Stimulated activated naive CD8-positive, alpha-beta T cell treated with anti-CD3 and anti-CD28 coated beads, Interleukin-15, amount 100 ng/mL, for 72 hours (primary cell): ENCODE results near the gene TRPV5.

Experiments
- ATAC-seq: fragments of 150-1000 bp; cut with Tn5 transposase; 2 replicates; pipeline ENCODE4 v1.10.0; 2021; ENCODE audit warnings: mild to moderate bottlenecking, moderate library complexity
- DNase-seq, 2 donors: peaks; one replicate each; pipeline ENCODE4 v3.0.0; 2021 to 2022
- H3K27ac Mint-ChIP-seq, 2 donors: one replicate each; pipeline ENCODE4 v1.8.0; 2022; ENCODE audit warnings: mild to moderate bottlenecking in 2 of 2, mixed read lengths in 2 of 2, moderate library complexity in 2 of 2
- H3K27me3 Mint-ChIP-seq: one replicate; pipeline ENCODE4 v1.8.0; 2022; ENCODE audit warnings: mixed read lengths
- H3K4me1 Mint-ChIP-seq: one replicate; pipeline ENCODE4 v1.8.0; 2022; ENCODE audit warnings: mild to moderate bottlenecking, mixed read lengths
- H3K4me3 Mint-ChIP-seq, 2 donors: one replicate each; pipeline ENCODE4 v1.8.0; 2022; ENCODE audit warnings: mild to moderate bottlenecking in 2 of 2, mixed read lengths in 2 of 2, moderate library complexity in 1 of 2
- H3K9me3 Mint-ChIP-seq, 2 donors: one replicate each; pipeline ENCODE4 v1.8.0; 2022; ENCODE audit warnings: mixed read lengths in 2 of 2

TRPV5 gene

GRCh38 chr7:142905759-142906158 is 27.8 kb downstream of the TRPV5 start:
- no peak overlapping the region for H3K4me3 Mint-ChIP-seq
- H3K9me3 Mint-ChIP-seq, result peaks cover 0 to 8% of the 10 kb centered on the region in 2 donors
- DNase-seq (no peak), ATAC-seq (no peak)
- H3K27me3 Mint-ChIP-seq, result no peaks in the 10 kb centered on the region
- no peaks in the 10 kb centered on the region for H3K4me1 Mint-ChIP-seq
- no peak overlapping the region for H3K27ac Mint-ChIP-seq

- H3K4me3 Mint-ChIP-seq, result no peak overlapping the region
Measured at GRCh38 chr7:142904128-142904527, 29.4 kb downstream of the TRPV5 start.

GRCh38 chr7:142901426-142902259 is 31.9 kb downstream of the TRPV5 start:
- no peak for ATAC-seq
- Mint-ChIP-seq H3K27me3 (peaks cover 2% of the 10 kb centered on the region), H3K27ac (no peak overlapping the region), H3K4me1 (no peaks in the 10 kb centered on the region), H3K9me3 (peaks cover 0 to 8% of the 10 kb centered on the region in 2 donors), H3K4me3 (no peak overlapping the region)
- DNase-seq, result no peak

More at GRCh38 chr7:142904128-142904527, 29.4 kb downstream of the TRPV5 start:
- H3K27ac Mint-ChIP-seq, result no peak overlapping the region
- H3K4me1 Mint-ChIP-seq, result no peaks in the 10 kb centered on the region
- ATAC-seq (no peak), DNase-seq (no peak)
- peaks cover 0 to 8% of the 10 kb centered on the region in 2 donors for H3K9me3 Mint-ChIP-seq
- no peaks in the 10 kb centered on the region for H3K27me3 Mint-ChIP-seq

- peaks cover 0 to 4% of the 10 kb centered on the region in 2 donors for H3K9me3 Mint-ChIP-seq
- H3K27me3 Mint-ChIP-seq, result peaks cover 11% of the 10 kb centered on the region
- no peak overlapping the region for H3K27ac Mint-ChIP-seq
- no peaks in the 10 kb centered on the region for H3K4me1 Mint-ChIP-seq
- ATAC-seq (no peak), DNase-seq (no peak)
- no peak overlapping the region for H3K4me3 Mint-ChIP-seq
Measured at GRCh38 chr7:142899661-142900060, 33.9 kb downstream of the TRPV5 start.

GRCh38 chr7:142898377-142899170 is 35.0 kb downstream of the TRPV5 start:
- ATAC-seq (no peak), DNase-seq (no peak)
- Mint-ChIP-seq H3K4me1 (no peaks in the 10 kb centered on the region), H3K9me3 (peaks cover 0 to 4% of the 10 kb centered on the region in 2 donors), H3K27me3 (peaks cover 11% of the 10 kb centered on the region), H3K4me3 (no peak overlapping the region), H3K27ac (no peak overlapping the region)

- no peak overlapping the region for H3K4me3 Mint-ChIP-seq
- no peak for DNase-seq
- H3K9me3 Mint-ChIP-seq, result no peaks in the 10 kb centered on the region
- no peaks in the 10 kb centered on the region for H3K4me1 Mint-ChIP-seq
- no peak for ATAC-seq
- H3K27me3 Mint-ChIP-seq, result peaks cover 11% of the 10 kb centered on the region
- H3K27ac Mint-ChIP-seq, result no peak overlapping the region
Measured at GRCh38 chr7:142897691-142898090, 35.9 kb downstream of the TRPV5 start.

GRCh38 chr7:142896741-142897379 is 36.7 kb downstream of the TRPV5 start:
- Mint-ChIP-seq H3K27ac (no peak overlapping the region), H3K4me3 (no peak overlapping the region), H3K4me1 (no peaks in the 10 kb centered on the region), H3K27me3 (peaks cover 11% of the 10 kb centered on the region), H3K9me3 (no peaks in the 10 kb centered on the region)
- ATAC-seq (no peak), DNase-seq (no peak)

- H3K27me3 Mint-ChIP-seq, result peaks cover 12% of the 10 kb centered on the region
- H3K4me3 Mint-ChIP-seq, result no peak overlapping the region
- H3K4me1 Mint-ChIP-seq, result no peaks in the 10 kb centered on the region
- H3K27ac Mint-ChIP-seq, result peak overlapping the region in 1 of 2 donors; percentile 57
- peaks cover under 1% of the 10 kb centered on the region in 2 donors for H3K9me3 Mint-ChIP-seq
- no peak for ATAC-seq
- DNase-seq, result no peak
Measured at GRCh38 chr7:142896151-142896550, 37.4 kb downstream of the TRPV5 start.

GRCh38 chr7:142894985-142895593 is 38.5 kb downstream of the TRPV5 start:
- DNase-seq (no peak), ATAC-seq (no peak)
- H3K9me3 Mint-ChIP-seq, result peaks cover 5 to 7% of the 10 kb centered on the region in 2 donors
- no peak overlapping the region for H3K4me3 Mint-ChIP-seq
- H3K27me3 Mint-ChIP-seq, result peaks cover 19% of the 10 kb centered on the region
- no peak overlapping the region for H3K27ac Mint-ChIP-seq
- H3K4me1 Mint-ChIP-seq, result no peaks in the 10 kb centered on the region

GRCh38 chr7:142894112-142894984 is 39.2 kb downstream of the TRPV5 start:
- Mint-ChIP-seq H3K4me1 (no peaks in the 10 kb centered on the region), H3K9me3 (peaks cover 5 to 7% of the 10 kb centered on the region in 2 donors), H3K27me3 (peaks cover 19% of the 10 kb centered on the region), H3K4me3 (no peak overlapping the region), H3K27ac (peak overlapping the region in 1 of 2 donors; percentile 31)
- ATAC-seq (no peak), DNase-seq (no peak)

- Mint-ChIP-seq H3K4me1 (no peaks in the 10 kb centered on the region), H3K4me3 (no peak overlapping the region), H3K27me3 (peaks cover 19% of the 10 kb centered on the region), H3K27ac (peak overlapping the region; percentile 3 to 9), H3K9me3 (peaks cover 5 to 7% of the 10 kb centered on the region in 2 donors)
- DNase-seq (no peak), ATAC-seq (no peak)
Measured at GRCh38 chr7:142892951-142893350, 40.6 kb downstream of the TRPV5 start.

GRCh38 chr7:142891490-142892082 is 42.0 kb downstream of the TRPV5 start:
- Mint-ChIP-seq H3K4me3 (no peak overlapping the region), H3K27me3 (peaks cover 16% of the 10 kb centered on the region), H3K9me3 (peaks cover 5 to 7% of the 10 kb centered on the region in 2 donors), H3K4me1 (no peaks in the 10 kb centered on the region), H3K27ac (no peak overlapping the region)
- no peak for DNase-seq
- no peak for ATAC-seq

GRCh38 chr7:142890874-142891485 is 42.6 kb downstream of the TRPV5 start:
- no peak overlapping the region for H3K4me3 Mint-ChIP-seq
- peaks cover 5 to 7% of the 10 kb centered on the region in 2 donors for H3K9me3 Mint-ChIP-seq
- no peak overlapping the region for H3K27ac Mint-ChIP-seq
- H3K4me1 Mint-ChIP-seq, result no peaks in the 10 kb centered on the region
- no peak for DNase-seq
- H3K27me3 Mint-ChIP-seq, result peaks cover 10% of the 10 kb centered on the region
- ATAC-seq, result peak; percentile 18

GRCh38 chr7:142889816-142890215 is 43.7 kb downstream of the TRPV5 start:
- no peaks in the 10 kb centered on the region for H3K4me1 Mint-ChIP-seq
- H3K9me3 Mint-ChIP-seq, result peaks cover 5 to 7% of the 10 kb centered on the region in 2 donors
- DNase-seq (no peak), ATAC-seq (no peak)
- peaks cover 8% of the 10 kb centered on the region for H3K27me3 Mint-ChIP-seq
- no peak overlapping the region for H3K4me3 Mint-ChIP-seq
- no peak overlapping the region for H3K27ac Mint-ChIP-seq
